KMS-11 (cell line): ENCODE measurements around the gene ANKRD55.

Experiments used
- H2AFZ ChIP-seq: fragments of 200-600 bp; sonication (generic); 2 replicates; pipeline ENCODE4 v1.6.1; 2016; ENCODE audit warnings: antibody characterized with exemption, mixed run types, low read depth
- H3K27ac ChIP-seq: fragments of 200-600 bp; sonication (generic); 2 replicates; pipeline ENCODE4 v1.6.1; 2016; ENCODE audit warnings: mild to moderate bottlenecking, mixed run types
- H3K27me3 ChIP-seq: fragments of 200-600 bp; sonication (generic); 2 replicates; pipeline ENCODE4 v1.6.1; 2017; ENCODE audit warnings: mild to moderate bottlenecking, low read depth, mixed run types, moderate library complexity; ENCODE audit not compliant: insufficient read depth
- H3K36me3 ChIP-seq: fragments of 200-600 bp; sonication (generic); 2 replicates; pipeline ENCODE4 v1.6.1; 2017; ENCODE audit warnings: mild to moderate bottlenecking, mixed run types; ENCODE audit not compliant: insufficient read depth
- H3K4me1 ChIP-seq: fragments of 200-600 bp; sonication (generic); 2 replicates; pipeline ENCODE4 v1.6.1; 2016; ENCODE audit warnings: mild to moderate bottlenecking, low read depth, mixed run types; ENCODE audit not compliant: poor library complexity, severe bottlenecking
- H3K4me2 ChIP-seq: fragments of 200-600 bp; sonication (generic); 2 replicates; pipeline ENCODE4 v1.7.0; 2016; ENCODE audit warnings: mild to moderate bottlenecking, mixed run types
- H3K4me3 ChIP-seq: fragments of 200-600 bp; sonication (generic); IDR thresholded peaks from 2 replicates; pipeline ENCODE4 v1.6.1; 2017; ENCODE audit warnings: low read depth, low read length, mixed read lengths; ENCODE audit not compliant: insufficient read depth
- H3K79me2 ChIP-seq: fragments of 200-600 bp; sonication (generic); 2 replicates; pipeline ENCODE4 v1.6.1; 2016; ENCODE audit warnings: low read depth, mixed run types; ENCODE audit not compliant: insufficient read depth
- H3K9ac ChIP-seq: fragments of 200-600 bp; sonication (generic); 2 replicates; pipeline ENCODE4 v1.6.1; 2016; ENCODE audit warnings: mild to moderate bottlenecking, mixed run types
- H4K20me1 ChIP-seq: fragments of 200-600 bp; sonication (generic); 2 replicates; pipeline ENCODE4 v1.6.1; 2016; ENCODE audit warnings: mild to moderate bottlenecking, mixed run types; ENCODE audit not compliant: insufficient read depth
- CTCF ChIP-seq: fragments of 200-600 bp; sonication (generic); conservative IDR thresholded peaks from 2 replicates; pipeline ENCODE4 v1.6.1; 2017; ENCODE audit warnings: low read depth, mild to moderate bottlenecking, antibody characterized with exemption, low read length, moderate library complexity, mixed read lengths

The ANKRD55 gene

DNA sequence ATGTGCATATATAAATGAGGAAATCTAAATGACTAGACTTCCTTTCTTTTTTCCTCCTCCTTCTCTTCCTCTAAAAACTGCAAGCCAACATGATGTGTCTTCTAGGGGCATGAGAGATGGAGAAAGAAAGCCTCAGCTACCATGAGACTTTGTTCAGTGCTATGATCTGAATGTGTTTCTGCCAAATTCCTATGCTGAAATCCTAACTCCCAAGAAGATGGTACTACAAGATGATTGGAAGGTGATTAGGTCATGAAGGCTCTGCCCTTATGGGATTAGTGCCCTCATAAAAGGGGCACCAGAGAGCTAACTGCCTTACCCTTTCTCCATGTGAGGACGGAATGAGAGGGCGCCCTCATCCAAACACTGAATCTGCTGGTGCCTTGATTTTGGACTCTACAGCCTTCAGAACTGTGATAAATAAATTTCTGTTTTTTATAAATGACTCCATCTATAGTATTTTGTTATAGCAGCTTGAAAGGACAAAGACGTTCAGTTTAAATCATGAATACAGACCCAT lies 166.1 kb downstream of the ANKRD55 start:
- Histone ChIP-seq H3K4me1 (peaks cover 86% of the 10 kb centered on the region), H2AFZ (no peak overlapping the region), H3K79me2 (no peaks in the 10 kb centered on the region; the same call in 1 of the 2 replicates), H3K9ac (no peak overlapping the region), H3K27me3 (no peaks in the 10 kb centered on the region), H3K36me3 (no peaks in the 10 kb centered on the region), H4K20me1 (no peaks in the 10 kb centered on the region), H3K4me3 (no peak overlapping the region), H3K4me2 (no peak overlapping the region), H3K27ac (no peak overlapping the region)
- TF ChIP-seq CTCF = no peak

DNA sequence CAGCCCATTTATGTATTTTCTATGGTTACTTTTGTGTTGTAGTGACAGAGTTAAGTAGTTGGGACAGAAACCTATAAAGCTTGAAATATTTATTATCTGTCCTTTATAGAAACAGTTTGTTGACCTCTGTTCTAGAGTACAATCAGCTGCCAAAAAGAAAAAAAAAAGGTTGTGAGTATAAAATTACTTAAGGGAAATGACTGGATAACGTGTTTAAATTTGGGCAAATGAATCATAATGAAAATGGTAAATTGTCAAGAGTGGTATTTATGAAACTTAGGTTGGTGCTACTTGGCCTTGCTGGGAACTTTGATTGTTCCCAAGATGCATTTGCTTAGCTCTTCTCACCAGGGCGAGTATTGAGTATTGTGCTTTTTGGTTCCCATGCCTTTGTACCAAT lies 168.1 kb downstream of the ANKRD55 start:
- Histone ChIP-seq H2AFZ (no peak overlapping the region), H3K9ac (no peak overlapping the region), H3K36me3 (no peaks in the 10 kb centered on the region), H3K27me3 (no peaks in the 10 kb centered on the region), H3K27ac (peak overlapping the region; percentile 38; the same call in 1 of the 2 replicates), H3K4me3 (no peak overlapping the region), H3K4me2 (peak overlapping the region; percentile 55; the same call in 1 of the 2 replicates), H3K4me1 (peaks cover 86% of the 10 kb centered on the region), H4K20me1 (no peaks in the 10 kb centered on the region), H3K79me2 (no peaks in the 10 kb centered on the region)
- no peak for TF ChIP-seq CTCF

DNA sequence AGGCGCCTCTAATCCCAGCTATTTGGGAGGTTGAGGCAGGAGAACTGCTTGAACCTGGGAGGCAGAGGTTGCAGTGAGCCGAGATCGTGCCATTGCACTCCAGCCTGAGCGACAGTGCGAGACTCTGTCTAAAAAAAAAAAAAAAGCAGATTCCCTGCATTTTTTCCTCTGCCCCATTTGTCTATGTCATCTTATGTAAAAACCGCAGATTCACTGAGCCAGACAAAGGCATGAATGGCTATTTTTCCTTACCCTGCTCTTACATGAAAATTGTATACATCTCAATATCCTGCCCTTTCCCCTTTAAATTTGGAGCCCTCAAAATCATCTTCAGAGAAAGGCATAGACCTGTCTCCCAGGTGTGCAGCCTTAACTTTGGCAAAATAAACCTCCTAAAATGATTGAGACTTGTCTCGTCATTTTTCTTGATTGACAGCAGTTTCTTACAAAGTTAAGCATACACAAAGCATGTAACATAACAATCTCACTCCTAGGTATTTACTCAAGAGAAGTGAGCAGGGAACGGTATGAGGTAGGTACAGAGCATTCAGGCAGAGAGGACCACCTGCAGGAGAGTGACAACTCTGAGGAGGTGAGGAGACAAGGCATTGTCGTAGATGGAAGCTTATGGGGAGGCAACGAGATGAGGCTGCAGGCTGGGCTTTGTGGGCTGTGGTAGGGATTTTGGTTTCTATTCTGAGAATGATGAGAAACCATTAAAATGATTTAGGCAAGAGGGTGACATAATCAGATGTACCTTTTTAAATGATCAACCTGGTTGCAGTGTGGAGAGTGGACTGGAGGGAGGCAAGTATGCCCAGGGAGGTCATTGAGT lies 172.6 kb downstream of the ANKRD55 start:
- Histone ChIP-seq H4K20me1 (no peaks in the 10 kb centered on the region), H3K4me1 (peaks cover 98% of the 10 kb centered on the region), H3K36me3 (no peaks in the 10 kb centered on the region), H3K4me3 (no peak overlapping the region), H3K27me3 (no peaks in the 10 kb centered on the region), H2AFZ (peak overlapping the region; percentile 3; the same call in 1 of the 2 replicates), H3K4me2 (peak overlapping the region; percentile 87), H3K79me2 (no peaks in the 10 kb centered on the region; the same call in 1 of the 2 replicates), H3K9ac (peak overlapping the region; percentile 37; the same call in 1 of the 2 replicates), H3K27ac (peak overlapping the region; percentile 77)
- TF ChIP-seq CTCF = no peak

DNA sequence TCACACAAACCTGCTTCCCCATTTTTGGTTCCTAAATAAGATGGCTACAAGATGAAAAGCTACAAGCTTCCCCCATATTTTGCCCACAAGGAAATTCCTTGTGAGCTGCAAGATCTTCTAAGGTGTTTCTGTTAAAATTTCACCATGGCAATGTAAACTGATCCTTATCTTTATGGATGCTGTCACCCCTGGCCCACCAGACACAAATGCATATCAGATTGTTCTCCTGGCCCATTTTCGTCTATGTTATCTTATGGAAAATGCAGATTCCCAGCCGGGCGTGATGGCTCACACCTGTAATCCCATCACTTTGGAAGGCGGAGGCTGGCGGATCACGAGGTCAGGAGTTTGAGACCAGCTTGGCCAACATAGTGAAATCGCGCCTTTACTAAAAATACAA lies 173.3 kb downstream of the ANKRD55 start:
- Histone ChIP-seq H3K27ac (peak overlapping the region; percentile 77; the same call in 1 of the 2 replicates), H3K4me1 (peaks cover 98% of the 10 kb centered on the region), H2AFZ (no peak overlapping the region), H3K36me3 (no peaks in the 10 kb centered on the region), H3K4me2 (peak overlapping the region; percentile 87; the same call in 1 of the 2 replicates), H4K20me1 (no peaks in the 10 kb centered on the region), H3K27me3 (no peaks in the 10 kb centered on the region), H3K4me3 (no peak overlapping the region), H3K79me2 (no peaks in the 10 kb centered on the region; the same call in 1 of the 2 replicates), H3K9ac (no peak overlapping the region; the same call in 1 of the 2 replicates)
- TF ChIP-seq CTCF = no peak
